Prostate gland (tissue), 2 donors: ENCODE data around the gene FBXO34. TPM values are rescaled to one million over a fixed set of nuclear protein-coding genes. Genes with fewer than 3 reads are reported as not detected.
A peak's percentile ranks its signal among the peaks of the same experiment; 100 is the strongest.

Source experiments
- DNase-seq: peaks from one replicate; pipeline ENCODE4 v3.0.0-alpha.2; 2019; ENCODE audit warnings: low spot score
- H3K27ac ChIP-seq, 2 donors: fragments of 200-600 bp; sonication (generic); 2 replicates each; pipeline ENCODE4 v1.5.1; 2017 to 2019
- H3K27me3 ChIP-seq: fragments of 200-600 bp; sonication (generic); replicated peaks from 2 replicates; pipeline ENCODE4 v1.5.1; 2019; ENCODE audit not compliant: insufficient read depth
- H3K36me3 ChIP-seq, 2 donors: fragments of 200-600 bp; sonication (generic); 1 replicate in 1 of 2; 2 replicates in 1 of 2; pipeline versions ENCODE4 v1.5.1 to v1.8.1; 2017 to 2019
- H3K4me1 ChIP-seq: fragments of 200-600 bp; sonication (generic); replicated peaks from 2 replicates; pipeline ENCODE4 v1.5.1; 2019
- H3K4me3 ChIP-seq, 2 donors: fragments of 200-600 bp; sonication (generic); 2 replicates each; pipeline ENCODE4 v1.5.1; 2017 to 2019
- H3K9me3 ChIP-seq: fragments of 200-600 bp; sonication (generic); 2 replicates; pipeline ENCODE4 v1.5.1; 2017
- POLR2A ChIP-seq: fragments of 450-650 bp; IDR thresholded peaks from one replicate; pipeline ENCODE4 v1.6.1; 2016; ENCODE audit warnings: antibody characterized with exemption, mild to moderate bottlenecking
- POLR2AphosphoS5 ChIP-seq: sonication (generic); formaldehyde crosslinking; IDR thresholded peaks from one replicate; pipeline ENCODE4 v1.6.1; 2017; ENCODE audit warnings: antibody characterized with exemption
- WGBS: methylation state at CpG from one replicate; pipeline ENCODE4 v1.1.5; 2018; 5-methylcytosine and 5-hydroxymethylcytosine counted together
- intact Hi-C: fragments of 100-400 bp; cut with DNase I; formaldehyde crosslinking; loops from one replicate; pipeline ENCODE4 v1.14.2; 2022
- total RNA-seq, 2 donors: library from RNA; depleted of rRNA; stranded (reverse); fragments of >200 nt; gene quantifications; one replicate each; pipeline ENCODE4 v1.1.0, GENCODE V29; 2016
- TF ChIP-seq, protein P1 (sequence below), 4 experiments: fragments of 200-600 bp in 2 of 4; fragments of 450-650 bp in 2 of 4; sonication (generic) in 2 of 4; IDR thresholded peaks; 1 replicate in 3 of 4; 2 replicates in 1 of 4; pipeline ENCODE4 v1.5.1; 2016 to 2019; ENCODE audit warnings: antibody characterized with exemption in 4 of 4, mild to moderate bottlenecking in 2 of 4, moderate library complexity in 2 of 4

The FBXO34 gene
- total RNA-seq, 2 donors from 2014 or later, result 37.8 to 73.3 TPM

GRCh38 chr14:55243813-55244212 lies 27.4 kb upstream of the FBXO34 start:
- intact Hi-C loops, result no loop called here
- no peak overlapping the region for H3K27ac ChIP-seq
- H3K36me3 ChIP-seq, result no peaks in the 10 kb centered on the region
- H3K27me3 ChIP-seq, result no peaks in the 10 kb centered on the region
- 83% methylated on average over 5 of the region's 5 CpGs for WGBS
- no peaks in the 10 kb centered on the region for H3K4me1 ChIP-seq
- no peak overlapping the region for H3K4me3 ChIP-seq
- TF ChIP-seq, protein P1, sequence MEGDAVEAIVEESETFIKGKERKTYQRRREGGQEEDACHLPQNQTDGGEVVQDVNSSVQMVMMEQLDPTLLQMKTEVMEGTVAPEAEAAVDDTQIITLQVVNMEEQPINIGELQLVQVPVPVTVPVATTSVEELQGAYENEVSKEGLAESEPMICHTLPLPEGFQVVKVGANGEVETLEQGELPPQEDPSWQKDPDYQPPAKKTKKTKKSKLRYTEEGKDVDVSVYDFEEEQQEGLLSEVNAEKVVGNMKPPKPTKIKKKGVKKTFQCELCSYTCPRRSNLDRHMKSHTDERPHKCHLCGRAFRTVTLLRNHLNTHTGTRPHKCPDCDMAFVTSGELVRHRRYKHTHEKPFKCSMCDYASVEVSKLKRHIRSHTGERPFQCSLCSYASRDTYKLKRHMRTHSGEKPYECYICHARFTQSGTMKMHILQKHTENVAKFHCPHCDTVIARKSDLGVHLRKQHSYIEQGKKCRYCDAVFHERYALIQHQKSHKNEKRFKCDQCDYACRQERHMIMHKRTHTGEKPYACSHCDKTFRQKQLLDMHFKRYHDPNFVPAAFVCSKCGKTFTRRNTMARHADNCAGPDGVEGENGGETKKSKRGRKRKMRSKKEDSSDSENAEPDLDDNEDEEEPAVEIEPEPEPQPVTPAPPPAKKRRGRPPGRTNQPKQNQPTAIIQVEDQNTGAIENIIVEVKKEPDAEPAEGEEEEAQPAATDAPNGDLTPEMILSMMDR (IDR thresholded peaks at IDR 0.05), result no peak
- no peak for TF ChIP-seq POLR2AphosphoS5
- no peak for TF ChIP-seq POLR2A
- no peaks in the 10 kb centered on the region for H3K9me3 ChIP-seq
- DNase-seq, result no peak

DNA sequence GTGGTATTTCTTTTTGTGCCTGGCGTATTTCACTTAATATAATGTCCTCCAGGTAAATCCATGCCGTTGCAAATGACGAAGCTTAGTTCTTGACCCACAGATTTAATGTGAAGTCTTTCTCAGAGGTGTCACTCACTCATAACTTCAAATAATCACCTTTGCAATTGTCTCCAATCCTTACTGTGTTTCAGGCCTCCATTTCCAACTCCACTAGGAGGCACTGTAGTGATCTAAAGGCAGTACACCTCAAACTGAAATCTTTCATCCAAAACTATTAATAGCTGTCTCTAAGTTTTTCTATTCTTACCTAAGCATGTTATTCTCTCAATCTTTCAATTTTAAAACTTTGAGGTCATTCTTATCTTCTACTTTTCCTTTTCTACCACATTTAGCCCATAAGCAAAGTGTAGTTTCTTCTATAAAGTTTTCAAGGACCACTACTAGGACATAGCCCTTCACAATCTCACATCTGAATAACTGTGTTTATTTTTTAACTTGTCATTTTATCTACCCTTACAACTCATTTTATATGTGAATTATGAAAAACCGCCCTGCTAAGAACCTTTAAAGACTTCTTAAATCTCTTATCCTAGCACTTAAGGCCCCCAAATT lies 25.5 kb upstream of the FBXO34 start:
- intact Hi-C loops, result no loop called here
- TF ChIP-seq POLR2A (no peak), POLR2AphosphoS5 (no peak)
- TF ChIP-seq, protein P1 (IDR thresholded peaks at IDR 0.05), result peak in 2 of 4 experiments; percentile 34 to 49
- peak; percentile 9 for DNase-seq
- Histone ChIP-seq H3K4me3 (no peak overlapping the region), H3K36me3 (no peaks in the 10 kb centered on the region), H3K4me1 (no peaks in the 10 kb centered on the region), H3K9me3 (no peaks in the 10 kb centered on the region), H3K27ac (no peak overlapping the region), H3K27me3 (no peaks in the 10 kb centered on the region)
- 77% methylated on average over 4 of the region's 4 CpGs for WGBS

DNA sequence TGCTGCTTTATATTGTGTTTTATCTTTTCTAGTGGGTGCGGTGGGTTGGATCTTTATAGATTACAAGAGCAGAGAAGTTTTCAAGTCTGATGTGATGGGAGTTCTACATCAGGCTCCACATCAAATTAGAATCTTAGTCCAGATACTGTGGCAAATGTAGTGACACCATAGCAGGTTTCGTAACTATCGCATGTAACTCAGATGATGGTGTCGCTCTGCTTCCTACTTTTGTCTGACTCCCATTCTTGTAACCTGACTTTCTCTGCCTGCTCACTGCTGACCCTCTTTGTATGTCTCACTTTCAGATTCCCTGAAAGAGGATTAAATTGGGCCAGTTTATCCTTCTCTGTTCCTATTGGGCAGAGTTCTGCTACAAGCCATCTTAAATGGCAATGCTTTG lies 22.8 kb upstream of the FBXO34 start:
- H3K36me3 ChIP-seq, result no peaks in the 10 kb centered on the region
- DNase-seq, result no peak
- intact Hi-C loops, result no loop called here
- no peak for TF ChIP-seq POLR2A
- no peak for TF ChIP-seq POLR2AphosphoS5
- WGBS, result 96% methylated on average over 4 of the region's 4 CpGs
- H3K4me3 ChIP-seq, result no peak overlapping the region
- no peaks in the 10 kb centered on the region for H3K4me1 ChIP-seq
- no peaks in the 10 kb centered on the region for H3K9me3 ChIP-seq
- no peaks in the 10 kb centered on the region for H3K27me3 ChIP-seq
- H3K27ac ChIP-seq, result no peak overlapping the region

GRCh38 chr14:55249423-55249822 lies 21.8 kb upstream of the FBXO34 start:
- no peaks in the 10 kb centered on the region for H3K27me3 ChIP-seq
- no peaks in the 10 kb centered on the region for H3K36me3 ChIP-seq
- H3K9me3 ChIP-seq, result no peaks in the 10 kb centered on the region
- no peak overlapping the region for H3K27ac ChIP-seq
- H3K4me3 ChIP-seq, result no peak overlapping the region
- H3K4me1 ChIP-seq, result no peaks in the 10 kb centered on the region
- WGBS, result 67% methylated on average over 4 of the region's 4 CpGs
- intact Hi-C loops, result no loop called here
- TF ChIP-seq POLR2AphosphoS5 (no peak), POLR2A (no peak)
- TF ChIP-seq, protein P1 (IDR thresholded peaks at IDR 0.05), result no peak
- no peak for DNase-seq

DNA sequence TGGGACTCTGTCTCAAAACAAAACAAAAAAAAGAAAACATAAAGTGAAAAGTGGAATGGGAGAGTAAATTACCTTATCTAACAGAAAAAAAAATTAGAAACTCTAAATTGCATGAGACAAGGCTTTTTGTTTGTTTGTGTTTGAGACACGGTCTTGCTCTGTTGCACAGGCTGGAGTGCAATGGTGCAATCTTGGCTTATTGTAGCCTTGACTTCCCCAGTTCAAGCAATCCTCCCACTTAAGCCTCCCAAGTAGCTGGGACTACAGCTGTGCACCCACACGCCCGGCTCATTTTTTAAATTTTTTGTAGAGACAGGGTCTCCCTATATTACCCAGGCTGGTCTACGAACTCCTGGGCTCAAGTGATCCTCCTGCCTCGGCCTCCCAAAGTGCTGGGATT lies 17.9 kb upstream of the FBXO34 start:
- Histone ChIP-seq H3K4me3 (no peak overlapping the region), H3K36me3 (no peaks in the 10 kb centered on the region), H3K27me3 (no peaks in the 10 kb centered on the region), H3K27ac (no peak overlapping the region), H3K4me1 (no peaks in the 10 kb centered on the region), H3K9me3 (no peaks in the 10 kb centered on the region)
- WGBS, result 96% methylated on average over 5 of the region's 5 CpGs
- TF ChIP-seq POLR2AphosphoS5, result no peak
- TF ChIP-seq, protein P1 (IDR thresholded peaks at IDR 0.05), result no peak
- intact Hi-C loops, result no loop called here
- DNase-seq, result no peak
